Muscle layer of duodenum (tissue), 2 donors: Measurements from ENCODE around the gene APBB2.

ENCODE experiments used
- H3K27ac ChIP-seq: one replicate; pipeline ENCODE4 v1.7.0; 2013; ENCODE audit warnings: mild to moderate bottlenecking, low read length
- H3K27me3 ChIP-seq: one replicate; pipeline ENCODE4 v1.7.0; 2013; ENCODE audit warnings: low read depth, mild to moderate bottlenecking, control low read depth, low read length
- H3K36me3 ChIP-seq, 2 donors: one replicate each; pipeline ENCODE4 v1.7.0; 2013; ENCODE audit warnings: low read length in 2 of 2, control low read depth in 1 of 2, mild to moderate bottlenecking in 1 of 2; ENCODE audit not compliant: insufficient read depth in 2 of 2, control insufficient read depth in 1 of 2
- H3K4me1 ChIP-seq, 2 donors: one replicate each; pipeline ENCODE4 v1.7.0; 2013; ENCODE audit warnings: low read length in 2 of 2, mild to moderate bottlenecking in 2 of 2, control low read depth in 1 of 2, moderate library complexity in 1 of 2; ENCODE audit not compliant: insufficient read depth in 2 of 2, control insufficient read depth in 1 of 2
- H3K4me3 ChIP-seq, 2 donors: one replicate each; pipeline ENCODE4 v1.7.0; 2013; ENCODE audit warnings: low read length in 2 of 2, low read depth in 1 of 2, mild to moderate bottlenecking in 1 of 2
- H3K9me3 ChIP-seq, 2 donors: one replicate each; pipeline ENCODE4 v1.7.0; 2013; ENCODE audit warnings: low read length in 2 of 2, control low read depth in 1 of 2, mild to moderate bottlenecking in 1 of 2; ENCODE audit not compliant: control insufficient read depth in 1 of 2
- donor health status: healthy.

APBB2 gene

DNA sequence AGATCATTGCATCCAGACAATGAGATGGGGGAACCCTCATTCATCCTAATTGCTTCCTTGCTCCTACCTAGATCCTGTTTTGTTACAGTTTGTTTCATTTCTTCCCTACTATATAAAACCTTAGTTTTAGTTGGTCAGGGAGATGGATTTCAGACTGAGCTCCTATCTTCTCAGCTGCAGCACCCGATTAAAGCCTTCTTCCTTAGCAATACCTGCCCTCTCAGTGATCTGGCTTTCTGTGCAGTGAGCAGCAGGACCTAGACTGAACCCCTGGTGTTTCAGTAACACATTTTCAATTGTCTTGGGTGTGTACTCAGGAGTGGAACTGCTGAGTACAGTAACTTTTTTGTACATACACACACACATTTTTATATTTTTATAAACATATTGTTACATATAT is 187.4 kb downstream of the APBB2 start:
- peaks cover 7 to 16% of the 10 kb centered on the region in 2 donors for H3K9me3 ChIP-seq
- no peaks in the 10 kb centered on the region for H3K27me3 ChIP-seq
- H3K4me3 ChIP-seq, result no peak overlapping the region
- no peaks in the 10 kb centered on the region for H3K36me3 ChIP-seq
- H3K4me1 ChIP-seq, result no peaks in the 10 kb centered on the region
- H3K27ac ChIP-seq, result no peak overlapping the region

DNA sequence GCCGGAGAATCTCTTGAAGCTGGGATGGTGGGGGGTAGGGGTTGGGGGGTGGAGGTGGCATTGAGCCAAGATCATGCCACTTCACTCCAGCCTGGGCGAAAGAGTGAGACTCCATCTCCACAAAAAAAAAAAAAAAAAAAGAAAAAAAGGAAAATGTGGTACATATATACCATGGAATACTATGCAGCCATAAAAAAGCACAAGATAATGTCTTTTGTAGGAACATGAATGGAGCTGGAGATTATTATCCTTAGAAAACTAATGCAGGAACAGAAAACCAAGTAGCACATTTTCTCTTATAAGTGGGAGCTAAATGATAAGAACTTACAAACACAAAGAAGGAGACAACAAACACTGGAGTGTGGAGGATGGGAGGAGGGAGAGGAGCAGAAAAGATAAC is 188.5 kb downstream of the APBB2 start:
- H3K9me3 ChIP-seq, result peaks cover 7 to 16% of the 10 kb centered on the region in 2 donors
- no peak overlapping the region for H3K27ac ChIP-seq
- no peaks in the 10 kb centered on the region for H3K36me3 ChIP-seq
- H3K4me3 ChIP-seq, result no peak overlapping the region
- no peaks in the 10 kb centered on the region for H3K4me1 ChIP-seq
- no peaks in the 10 kb centered on the region for H3K27me3 ChIP-seq

DNA sequence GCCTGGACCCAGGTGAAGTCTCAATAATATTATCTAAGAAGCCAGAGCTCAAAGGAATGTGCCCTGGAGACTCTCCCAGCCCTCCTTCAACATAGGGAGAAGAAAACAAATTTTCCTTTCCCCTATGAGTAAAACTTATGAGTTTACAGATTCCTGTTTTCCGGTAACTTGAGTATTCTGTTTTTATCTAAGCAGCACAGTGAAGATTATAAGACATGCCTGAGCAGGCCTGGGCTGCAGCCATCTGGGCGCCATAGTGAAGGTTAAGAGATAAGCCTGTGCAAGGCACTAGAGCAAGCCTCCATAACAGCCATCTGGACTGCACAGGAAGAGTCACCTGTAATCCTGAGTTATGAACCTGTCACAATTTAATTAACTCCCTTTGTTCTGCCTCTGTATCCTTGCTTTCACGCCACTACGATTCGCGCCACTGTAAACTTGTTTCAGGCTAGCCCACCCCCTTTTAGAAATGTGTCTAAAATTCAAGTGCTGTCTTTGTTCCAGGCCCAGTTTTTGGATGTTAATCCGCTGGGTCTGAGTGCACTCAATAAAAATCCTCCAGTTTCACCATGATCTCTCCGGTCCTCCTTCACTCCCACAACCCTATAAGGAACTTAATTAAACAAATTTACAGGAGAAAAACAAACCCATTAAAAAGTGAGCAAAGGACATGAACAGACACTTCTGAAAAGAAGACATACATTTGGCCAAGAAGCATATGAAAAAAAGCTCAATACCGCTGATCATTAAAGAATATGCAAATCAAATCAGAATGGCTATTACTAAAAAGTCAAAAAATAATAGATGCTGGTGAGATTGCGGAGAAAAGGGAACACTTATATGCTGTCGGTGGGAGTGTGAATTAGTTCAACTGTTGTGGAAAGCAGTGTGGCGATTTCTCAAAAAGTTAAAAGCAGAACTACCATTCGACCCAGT is 189.5 kb downstream of the APBB2 start:
- Histone ChIP-seq H3K4me1 (no peaks in the 10 kb centered on the region), H3K36me3 (no peaks in the 10 kb centered on the region), H3K27ac (no peak overlapping the region), H3K27me3 (no peaks in the 10 kb centered on the region), H3K9me3 (peaks cover 7 to 16% of the 10 kb centered on the region in 2 donors), H3K4me3 (no peak overlapping the region)

DNA sequence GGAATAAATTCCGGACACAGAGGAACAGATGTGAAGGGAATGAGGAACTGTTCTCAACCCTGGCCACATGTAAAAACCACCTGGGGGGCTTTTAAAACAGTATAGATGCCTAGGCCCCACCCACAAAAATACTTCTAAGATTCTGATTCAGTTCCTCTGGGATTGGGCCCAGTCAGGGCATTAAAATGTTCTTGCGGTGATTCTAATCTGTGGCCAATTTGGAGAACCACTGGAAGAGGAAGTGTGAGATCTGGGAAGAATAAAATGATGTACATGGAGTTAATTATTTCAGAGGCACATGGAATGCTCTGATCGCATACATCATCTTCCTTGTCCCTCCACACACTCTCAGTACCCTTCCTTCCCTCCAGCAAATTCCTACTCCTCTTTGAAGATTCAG is 192.2 kb downstream of the APBB2 start:
- Histone ChIP-seq H3K4me3 (no peak overlapping the region), H3K4me1 (no peaks in the 10 kb centered on the region), H3K27me3 (no peaks in the 10 kb centered on the region), H3K36me3 (no peaks in the 10 kb centered on the region), H3K27ac (no peak overlapping the region), H3K9me3 (peaks cover 7 to 11% of the 10 kb centered on the region in 2 donors)

GRCh38 chr4:41015016-41015675 is 199.2 kb downstream of the APBB2 start:
- no peaks in the 10 kb centered on the region for H3K4me1 ChIP-seq
- H3K27ac ChIP-seq, result no peak overlapping the region
- H3K27me3 ChIP-seq, result no peaks in the 10 kb centered on the region
- H3K4me3 ChIP-seq, result no peak overlapping the region
- H3K9me3 ChIP-seq, result no peaks in the 10 kb centered on the region
- H3K36me3 ChIP-seq, result no peaks in the 10 kb centered on the region

GRCh38 chr4:41014158-41014557 is 200.2 kb downstream of the APBB2 start:
- H3K36me3 ChIP-seq, result no peaks in the 10 kb centered on the region
- no peaks in the 10 kb centered on the region for H3K27me3 ChIP-seq
- no peaks in the 10 kb centered on the region for H3K9me3 ChIP-seq
- no peak overlapping the region for H3K4me3 ChIP-seq
- no peak overlapping the region for H3K27ac ChIP-seq
- H3K4me1 ChIP-seq, result no peaks in the 10 kb centered on the region

DNA sequence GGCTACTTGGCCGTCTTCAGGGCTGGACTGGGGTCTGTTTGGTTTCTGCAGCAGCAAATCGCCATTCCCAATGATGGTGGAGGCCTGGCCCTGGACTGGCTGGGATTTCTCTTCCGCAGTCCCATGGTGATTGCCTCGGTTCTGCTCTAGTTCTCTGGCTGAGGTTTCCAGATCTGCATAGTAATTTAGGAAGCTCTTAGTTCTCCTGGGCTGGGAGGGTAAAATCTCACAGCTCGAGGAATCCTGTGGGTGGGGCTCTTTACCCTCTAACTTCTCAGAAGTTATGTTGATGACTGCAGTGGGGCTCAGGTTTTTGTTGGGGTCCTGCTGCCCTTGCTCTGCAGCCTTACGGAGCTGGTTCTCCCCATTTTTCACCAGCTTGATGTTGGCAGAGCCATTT is 200.6 kb downstream of the APBB2 start:
- Histone ChIP-seq H3K36me3 (no peaks in the 10 kb centered on the region), H3K27me3 (no peaks in the 10 kb centered on the region), H3K27ac (no peak overlapping the region), H3K9me3 (no peaks in the 10 kb centered on the region), H3K4me3 (no peak overlapping the region), H3K4me1 (no peaks in the 10 kb centered on the region)

DNA sequence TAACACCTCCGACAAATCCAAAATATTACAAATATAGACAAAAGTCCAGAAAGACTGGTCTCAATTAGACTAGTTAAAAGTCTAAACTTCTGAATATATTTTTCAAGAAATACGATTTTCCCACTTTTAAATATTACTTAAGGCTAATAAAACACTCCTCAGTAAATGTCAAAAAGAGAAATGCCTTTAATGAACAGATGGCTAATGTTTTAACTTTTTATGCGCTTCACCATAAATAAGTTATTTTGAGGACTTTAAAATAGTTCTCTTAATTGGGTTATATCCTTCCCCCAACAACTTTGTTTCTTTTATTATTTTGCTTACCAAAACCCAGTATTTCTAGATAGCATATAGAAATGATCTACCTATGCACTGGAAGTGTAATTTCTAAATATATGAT is 201.4 kb downstream of the APBB2 start:
- no peaks in the 10 kb centered on the region for H3K9me3 ChIP-seq
- no peak overlapping the region for H3K4me3 ChIP-seq
- no peaks in the 10 kb centered on the region for H3K4me1 ChIP-seq
- no peaks in the 10 kb centered on the region for H3K36me3 ChIP-seq
- H3K27ac ChIP-seq, result no peak overlapping the region
- H3K27me3 ChIP-seq, result no peaks in the 10 kb centered on the region

DNA sequence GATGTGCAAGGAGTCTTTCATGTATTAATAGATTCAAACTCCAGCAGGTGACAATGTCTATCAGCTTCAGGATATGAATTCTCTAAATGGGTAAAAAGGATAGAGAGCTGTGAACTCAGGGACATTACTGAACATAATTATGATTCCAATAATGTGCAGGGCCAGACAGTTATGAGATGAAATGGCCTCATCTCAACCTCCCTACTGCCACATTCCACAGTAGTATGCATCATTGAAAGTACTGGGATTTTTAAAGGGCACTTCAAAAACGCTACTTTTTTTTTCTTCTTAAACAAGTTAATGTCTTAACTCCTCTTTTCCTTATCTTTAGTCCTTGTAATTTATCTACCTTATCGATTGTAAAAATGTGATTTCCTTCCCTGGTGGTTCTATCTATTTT is 202.0 kb downstream of the APBB2 start:
- Histone ChIP-seq H3K4me3 (no peak overlapping the region), H3K4me1 (no peaks in the 10 kb centered on the region), H3K27me3 (no peaks in the 10 kb centered on the region), H3K27ac (no peak overlapping the region), H3K36me3 (peaks cover 0 to 5% of the 10 kb centered on the region in 2 donors), H3K9me3 (no peaks in the 10 kb centered on the region)

- Histone ChIP-seq H3K27me3 (no peaks in the 10 kb centered on the region), H3K36me3 (peaks cover 0 to 8% of the 10 kb centered on the region in 2 donors), H3K4me3 (no peak overlapping the region), H3K27ac (no peak overlapping the region), H3K9me3 (no peaks in the 10 kb centered on the region), H3K4me1 (no peaks in the 10 kb centered on the region)
These were observed 204.9 kb downstream of the APBB2 start for GRCh38 chr4:41009411-41009810.

DNA sequence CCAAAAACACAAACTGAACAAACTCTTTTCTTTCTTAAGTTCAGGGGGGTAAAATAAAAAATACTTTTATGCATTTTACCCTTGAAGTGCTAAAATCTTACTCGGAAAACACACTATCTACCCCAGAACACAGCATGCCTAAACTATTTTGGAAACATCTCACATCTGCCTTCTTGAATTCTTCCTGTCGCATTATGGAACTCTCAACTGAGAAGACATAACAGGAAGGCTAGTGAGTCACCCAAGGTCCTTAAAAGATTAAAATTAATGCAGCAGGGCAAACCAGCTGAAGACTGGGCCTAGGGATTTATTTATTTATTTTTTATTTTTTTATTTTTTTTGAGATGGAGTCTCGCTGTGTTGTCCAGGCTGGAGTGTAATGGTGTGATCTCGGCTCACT is 208.2 kb downstream of the APBB2 start:
- Histone ChIP-seq H3K4me3 (no peak overlapping the region), H3K27ac (no peak overlapping the region), H3K9me3 (no peaks in the 10 kb centered on the region), H3K27me3 (no peaks in the 10 kb centered on the region), H3K4me1 (no peaks in the 10 kb centered on the region), H3K36me3 (peaks cover 0 to 8% of the 10 kb centered on the region in 2 donors)
